GM19438 (cell line): ENCODE data around the gene ZNF501.
A peak's percentile ranks its signal among the peaks of the same experiment; 100 is the strongest.

Experiments used
- ATAC-seq: cut with Tn5 transposase; IDR thresholded peaks from one replicate; pipeline ENCODE4 v1.9.1; 2021; ENCODE audit warnings: low read depth; ENCODE audit not compliant: unreplicated experiment

Gene ZNF501

GRCh38 chr3:44729384-44729910, at the start of gene ZNF501:
TSS of gene ZNF501 (plus strand) at chr3:44729635. CDS start at chr3:44734422, 4,787 bp downstream.
- peak; percentile 98 for ATAC-seq

- no peak for ATAC-seq
Measured at GRCh38 chr3:44680921-44681455, 48.4 kb upstream of the ZNF501 start.

- no peak for ATAC-seq
Measured at GRCh38 chr3:44682182-44682896, 47.1 kb upstream of the ZNF501 start.

- ATAC-seq: peak; percentile 80
Measured at GRCh38 chr3:44685128-44685800, 44.2 kb upstream of the ZNF501 start.

- no peak for ATAC-seq
Measured at GRCh38 chr3:44687898-44688297, 41.5 kb upstream of the ZNF501 start.

- no peak for ATAC-seq
Measured at GRCh38 chr3:44712455-44713075, 16.9 kb upstream of the ZNF501 start, which contains the start of gene ZNF502. TSS of gene ZNF502 (plus strand) at chr3:44712660. CDS start at chr3:44720262, 7,602 bp downstream.

GRCh38 chr3:44721231-44722102, 8.0 kb upstream of the ZNF501 start:
- no peak for ATAC-seq

- ATAC-seq: no peak
Measured at GRCh38 chr3:44722103-44722401, 7.4 kb upstream of the ZNF501 start.

GRCh38 chr3:44734646-44735168, 5.3 kb downstream of the ZNF501 start:
- no peak for ATAC-seq

GRCh38 chr3:44761101-44761423, 31.6 kb downstream of the ZNF501 start:
- no peak for ATAC-seq

- peak; percentile 86 for ATAC-seq
Measured at GRCh38 chr3:44761424-44762169, 32.2 kb downstream of the ZNF501 start, which contains the start of the genes KIAA1143 and KIF15. TSS of gene KIAA1143 (minus strand) at chr3:44761619. CDS start at chr3:44761602, 17 bp downstream. TSS of gene KIF15 (plus strand) at chr3:44761794. CDS start at chr3:44761866, 72 bp downstream.

GRCh38 chr3:44762170-44762677, 32.8 kb downstream of the ZNF501 start:
- ATAC-seq: no peak

GRCh38 chr3:44762690-44763089, 33.3 kb downstream of the ZNF501 start:
- no peak for ATAC-seq

GRCh38 chr3:44764248-44764647, 34.8 kb downstream of the ZNF501 start:
- no peak for ATAC-seq

- ATAC-seq: no peak
Measured at GRCh38 chr3:44771424-44772098, 42.1 kb downstream of the ZNF501 start.

- ATAC-seq: no peak
Measured at GRCh38 chr3:44772099-44772442, 42.6 kb downstream of the ZNF501 start.

- ATAC-seq: no peak
Measured at GRCh38 chr3:44782891-44783290, 53.5 kb downstream of the ZNF501 start.
